Skeletal muscle satellite cell (primary cell): ENCODE results near the gene CBX5.
"Not testable (repeated sequence)": the region's sequence is repeated elsewhere in the genome, so short reads cannot be mapped to it uniquely, and the experiment has no call there.

Experiments used
- H3K27me3 ChIP-seq: 2 replicates; pipeline ENCODE4 v1.7.0; 2013; ENCODE audit warnings: low read length; ENCODE audit not compliant: control insufficient read depth, insufficient read depth
- H3K36me3 ChIP-seq: 2 replicates; pipeline ENCODE4 v1.7.0; 2013; ENCODE audit warnings: mild to moderate bottlenecking, control low read depth, low read length; ENCODE audit not compliant: insufficient read depth
- H3K4me1 ChIP-seq: 2 replicates; pipeline ENCODE4 v1.7.0; 2013; ENCODE audit warnings: low read length; ENCODE audit not compliant: control insufficient read depth, insufficient read depth
- H3K4me2 ChIP-seq: 2 replicates; pipeline ENCODE4 v1.7.0; 2013; ENCODE audit warnings: mild to moderate bottlenecking, low read length
- H3K4me3 ChIP-seq: 2 replicates; pipeline ENCODE4 v1.7.0; 2013; ENCODE audit warnings: low read length
- H3K9ac ChIP-seq: 2 replicates; pipeline ENCODE4 v1.7.0; 2013; ENCODE audit warnings: mild to moderate bottlenecking, low read depth, low read length, moderate library complexity
- H3K9me3 ChIP-seq: replicated peaks from 2 replicates; pipeline ENCODE4 v1.7.0; 2013; ENCODE audit warnings: mild to moderate bottlenecking, control low read depth, low read length

CBX5 gene

GRCh38 chr12:54200412-54200811 is 79.5 kb downstream of the CBX5 start:
- Histone ChIP-seq H3K9ac (no peak overlapping the region), H3K9me3 (no peaks in the 10 kb centered on the region), H3K36me3 (no peaks in the 10 kb centered on the region), H3K4me1 (peaks cover 24% of the 10 kb centered on the region), H3K4me3 (no peak overlapping the region), H3K4me2 (no peak overlapping the region), H3K27me3 (peaks cover 5% of the 10 kb centered on the region)

- H3K4me3 ChIP-seq = no peak overlapping the region
- peaks cover 28% of the 10 kb centered on the region for H3K4me1 ChIP-seq
- H3K9me3 ChIP-seq = no peaks in the 10 kb centered on the region
- no peaks in the 10 kb centered on the region for H3K36me3 ChIP-seq
- peaks cover under 1% of the 10 kb centered on the region for H3K27me3 ChIP-seq
- no peak overlapping the region for H3K4me2 ChIP-seq
- H3K9ac ChIP-seq = no peak overlapping the region
Measured at GRCh38 chr12:54199917-54200316, 80.0 kb downstream of the CBX5 start.

GRCh38 chr12:54199034-54199433 is 80.9 kb downstream of the CBX5 start:
- H3K9ac ChIP-seq = no peak overlapping the region
- H3K4me3 ChIP-seq = no peak overlapping the region
- no peaks in the 10 kb centered on the region for H3K27me3 ChIP-seq

GRCh38 chr12:54197431-54197909 is 82.5 kb downstream of the CBX5 start:
- Histone ChIP-seq H3K9ac (peak overlapping the region; percentile 52), H3K9me3 (no peaks in the 10 kb centered on the region), H3K27me3 (no peaks in the 10 kb centered on the region), H3K4me3 (peak overlapping the region; percentile 33), H3K4me1 (peaks cover 28% of the 10 kb centered on the region), H3K36me3 (no peaks in the 10 kb centered on the region), H3K4me2 (peak overlapping the region; percentile 68)

More at GRCh38 chr12:54199034-54199433, 80.9 kb downstream of the CBX5 start:
- Histone ChIP-seq H3K9me3 (no peaks in the 10 kb centered on the region), H3K36me3 (no peaks in the 10 kb centered on the region), H3K4me1 (peaks cover 28% of the 10 kb centered on the region), H3K4me2 (no peak overlapping the region)

- no peaks in the 10 kb centered on the region for H3K9me3 ChIP-seq
- no peaks in the 10 kb centered on the region for H3K27me3 ChIP-seq
- H3K9ac ChIP-seq = peak overlapping the region; percentile 52
- peak overlapping the region; percentile 68 for H3K4me2 ChIP-seq
- no peaks in the 10 kb centered on the region for H3K36me3 ChIP-seq
- peak overlapping the region; percentile 33 for H3K4me3 ChIP-seq
- H3K4me1 ChIP-seq = peaks cover 29% of the 10 kb centered on the region
Measured at GRCh38 chr12:54197010-54197409, 82.9 kb downstream of the CBX5 start.

GRCh38 chr12:54196396-54196795 is 83.5 kb downstream of the CBX5 start:
- H3K27me3 ChIP-seq = no peaks in the 10 kb centered on the region
- no peaks in the 10 kb centered on the region for H3K36me3 ChIP-seq
- peak overlapping the region; percentile 68 for H3K4me2 ChIP-seq
- H3K4me3 ChIP-seq = no peak overlapping the region
- H3K9me3 ChIP-seq = no peaks in the 10 kb centered on the region
- H3K4me1 ChIP-seq = peaks cover 34% of the 10 kb centered on the region
- H3K9ac ChIP-seq = peak overlapping the region; percentile 52

GRCh38 chr12:54195737-54196347 is 84.1 kb downstream of the CBX5 start:
- Histone ChIP-seq H3K9me3 (no peaks in the 10 kb centered on the region), H3K4me2 (peak overlapping the region; percentile 68), H3K4me1 (peaks cover 39% of the 10 kb centered on the region), H3K27me3 (no peaks in the 10 kb centered on the region), H3K9ac (no peak overlapping the region), H3K4me3 (peak overlapping the region; percentile 52), H3K36me3 (no peaks in the 10 kb centered on the region)

- Histone ChIP-seq H3K4me1 (peaks cover 40% of the 10 kb centered on the region), H3K36me3 (no peaks in the 10 kb centered on the region), H3K9ac (no peak overlapping the region), H3K4me2 (peak overlapping the region; percentile 60), H3K27me3 (no peaks in the 10 kb centered on the region), H3K4me3 (peak overlapping the region; percentile 52), H3K9me3 (no peaks in the 10 kb centered on the region)
Measured at GRCh38 chr12:54195080-54195736, 84.7 kb downstream of the CBX5 start.

- H3K36me3 ChIP-seq, H3K9ac ChIP-seq, H3K4me2 ChIP-seq, H3K27me3 ChIP-seq, H3K4me3 ChIP-seq, H3K9me3 ChIP-seq: not testable (repeated sequence)
- H3K4me1 ChIP-seq = peaks cover 40% of the 10 kb centered on the region
Measured at GRCh38 chr12:54194611-54195010, 85.3 kb downstream of the CBX5 start.

- Histone ChIP-seq H3K9ac (no peak overlapping the region), H3K4me1 (peaks cover 40% of the 10 kb centered on the region), H3K4me2 (no peak overlapping the region), H3K4me3 (no peak overlapping the region), H3K36me3 (no peaks in the 10 kb centered on the region), H3K27me3 (no peaks in the 10 kb centered on the region), H3K9me3 (no peaks in the 10 kb centered on the region)
Measured at GRCh38 chr12:54193434-54193833, 86.5 kb downstream of the CBX5 start.

GRCh38 chr12:54191550-54192022 is 88.3 kb downstream of the CBX5 start:
- Histone ChIP-seq H3K9ac (peak overlapping the region; percentile 39), H3K4me3 (peak overlapping the region; percentile 31), H3K27me3 (no peaks in the 10 kb centered on the region), H3K9me3 (no peaks in the 10 kb centered on the region), H3K4me1 (peaks cover 32% of the 10 kb centered on the region), H3K36me3 (peaks cover 4% of the 10 kb centered on the region), H3K4me2 (peak overlapping the region; percentile 64)

GRCh38 chr12:54191126-54191525 is 88.8 kb downstream of the CBX5 start:
- Histone ChIP-seq H3K4me1 (peaks cover 27% of the 10 kb centered on the region), H3K9me3 (no peaks in the 10 kb centered on the region), H3K4me2 (peak overlapping the region; percentile 64), H3K36me3 (peaks cover 4% of the 10 kb centered on the region), H3K9ac (no peak overlapping the region), H3K27me3 (no peaks in the 10 kb centered on the region), H3K4me3 (peak overlapping the region; percentile 31)
